PFSK-1 (cell line): ENCODE results near the gene NR6A1.

Experiments
- FOXP2 ChIP-seq: optimal IDR thresholded peaks from 2 replicates; pipeline ENCODE3; 2011; ENCODE audit warnings: borderline replicate concordance, control low read depth, inconsistent platforms; ENCODE audit not compliant: insufficient read depth; ENCODE audit errors: extremely low read length, extremely low read depth
- POLR2AphosphoS5 ChIP-seq: IDR thresholded peaks from 2 replicates; pipeline ENCODE4 v1.6.1; 2012; ENCODE audit warnings: low read depth, mild to moderate bottlenecking, control low read depth, low read length, moderate library complexity
- SIN3A ChIP-seq: IDR thresholded peaks from 2 replicates; pipeline ENCODE4 v1.6.1; 2012; ENCODE audit warnings: mild to moderate bottlenecking, low read length, moderate library complexity, borderline replicate concordance; ENCODE audit not compliant: insufficient read depth
- TAF1 ChIP-seq: IDR thresholded peaks from 2 replicates; pipeline ENCODE4 v1.6.1; 2012; ENCODE audit warnings: low read length, control low read depth, borderline replicate concordance; ENCODE audit not compliant: insufficient read depth
- TF ChIP-seq, protein P1 (sequence below), 2 experiments: IDR thresholded peaks; 2 replicates each; pipeline versions ENCODE4 v1.6.1 to v1.8.0; 2011 to 2012; ENCODE audit warnings: low read depth in 2 of 2, low read length in 2 of 2, control low read depth in 1 of 2, inconsistent platforms in 1 of 2, mild to moderate bottlenecking in 1 of 2, moderate library complexity in 1 of 2; ENCODE audit not compliant: insufficient read depth in 1 of 2

NR6A1 gene

GRCh38 chr9:124522121-124523098 lies 248.7 kb downstream of the NR6A1 start:
- TF ChIP-seq TAF1 (no peak), FOXP2 (no peak)

DNA sequence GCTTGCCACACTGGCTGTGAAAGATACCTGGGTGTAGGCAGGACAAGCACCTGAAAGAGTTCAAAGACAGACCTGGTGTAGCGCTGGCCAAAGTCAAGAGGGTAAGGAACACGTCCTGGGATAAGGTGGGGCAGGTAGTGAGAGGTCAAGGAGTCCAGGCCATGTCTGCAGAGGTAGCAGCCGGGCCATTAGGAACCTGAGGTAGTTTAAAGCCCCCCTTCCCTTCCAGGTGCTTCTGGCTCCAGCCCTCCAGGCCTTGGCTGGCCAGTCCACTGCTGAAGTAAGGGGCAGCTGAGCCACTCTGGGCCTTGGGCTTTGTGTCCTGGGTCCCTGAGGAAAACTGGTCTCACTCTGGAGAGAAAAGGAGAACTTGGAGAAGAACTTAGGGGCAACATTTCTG lies 250.0 kb downstream of the NR6A1 start:
- TF ChIP-seq SIN3A, result no peak
- no peak for TF ChIP-seq TAF1
- no peak for TF ChIP-seq FOXP2
- no peak for TF ChIP-seq POLR2AphosphoS5

GRCh38 chr9:124520206-124520596 lies 250.9 kb downstream of the NR6A1 start:
- TF ChIP-seq TAF1, result no peak
- TF ChIP-seq POLR2AphosphoS5, result no peak
- no peak for TF ChIP-seq FOXP2
- no peak for TF ChIP-seq SIN3A
- TF ChIP-seq, protein P1, sequence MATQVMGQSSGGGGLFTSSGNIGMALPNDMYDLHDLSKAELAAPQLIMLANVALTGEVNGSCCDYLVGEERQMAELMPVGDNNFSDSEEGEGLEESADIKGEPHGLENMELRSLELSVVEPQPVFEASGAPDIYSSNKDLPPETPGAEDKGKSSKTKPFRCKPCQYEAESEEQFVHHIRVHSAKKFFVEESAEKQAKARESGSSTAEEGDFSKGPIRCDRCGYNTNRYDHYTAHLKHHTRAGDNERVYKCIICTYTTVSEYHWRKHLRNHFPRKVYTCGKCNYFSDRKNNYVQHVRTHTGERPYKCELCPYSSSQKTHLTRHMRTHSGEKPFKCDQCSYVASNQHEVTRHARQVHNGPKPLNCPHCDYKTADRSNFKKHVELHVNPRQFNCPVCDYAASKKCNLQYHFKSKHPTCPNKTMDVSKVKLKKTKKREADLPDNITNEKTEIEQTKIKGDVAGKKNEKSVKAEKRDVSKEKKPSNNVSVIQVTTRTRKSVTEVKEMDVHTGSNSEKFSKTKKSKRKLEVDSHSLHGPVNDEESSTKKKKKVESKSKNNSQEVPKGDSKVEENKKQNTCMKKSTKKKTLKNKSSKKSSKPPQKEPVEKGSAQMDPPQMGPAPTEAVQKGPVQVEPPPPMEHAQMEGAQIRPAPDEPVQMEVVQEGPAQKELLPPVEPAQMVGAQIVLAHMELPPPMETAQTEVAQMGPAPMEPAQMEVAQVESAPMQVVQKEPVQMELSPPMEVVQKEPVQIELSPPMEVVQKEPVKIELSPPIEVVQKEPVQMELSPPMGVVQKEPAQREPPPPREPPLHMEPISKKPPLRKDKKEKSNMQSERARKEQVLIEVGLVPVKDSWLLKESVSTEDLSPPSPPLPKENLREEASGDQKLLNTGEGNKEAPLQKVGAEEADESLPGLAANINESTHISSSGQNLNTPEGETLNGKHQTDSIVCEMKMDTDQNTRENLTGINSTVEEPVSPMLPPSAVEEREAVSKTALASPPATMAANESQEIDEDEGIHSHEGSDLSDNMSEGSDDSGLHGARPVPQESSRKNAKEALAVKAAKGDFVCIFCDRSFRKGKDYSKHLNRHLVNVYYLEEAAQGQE (IDR thresholded peaks at IDR 0.05; ENCODE audit: insufficient read depth in 1 of 2, low read depth in 2 of 2, low read length in 2 of 2), result no peak

GRCh38 chr9:124518116-124518515 lies 253.0 kb downstream of the NR6A1 start:
- TF ChIP-seq, protein P1 (IDR thresholded peaks at IDR 0.05; ENCODE audit: insufficient read depth in 1 of 2, low read depth in 2 of 2, low read length in 2 of 2), result no peak
- no peak for TF ChIP-seq FOXP2
- no peak for TF ChIP-seq SIN3A
- no peak for TF ChIP-seq TAF1
- TF ChIP-seq POLR2AphosphoS5, result no peak

GRCh38 chr9:124517600-124517999 lies 253.5 kb downstream of the NR6A1 start:
- TF ChIP-seq POLR2AphosphoS5 (no peak), TAF1 (no peak), FOXP2 (no peak), SIN3A (no peak)
- TF ChIP-seq, protein P1 (IDR thresholded peaks at IDR 0.05; ENCODE audit: insufficient read depth in 1 of 2, low read depth in 2 of 2, low read length in 2 of 2), result no peak

- no peak for TF ChIP-seq POLR2AphosphoS5
- no peak for TF ChIP-seq FOXP2
- no peak for TF ChIP-seq TAF1
- TF ChIP-seq SIN3A, result no peak
- TF ChIP-seq, protein P1 (IDR thresholded peaks at IDR 0.05; ENCODE audit: insufficient read depth in 1 of 2, low read depth in 2 of 2, low read length in 2 of 2), result no peak
Measured at GRCh38 chr9:124514874-124515273, 256.2 kb downstream of the NR6A1 start.
